IPS-15b (cell line): ENCODE results near the gene THADA.

Experiments used
- H3K27me3 ChIP-seq: one replicate; pipeline ENCODE4 v1.6.1; 2013; ENCODE audit warnings: low read length; ENCODE audit not compliant: control insufficient read depth, insufficient read depth
- H3K36me3 ChIP-seq: one replicate; pipeline ENCODE4 v1.6.1; 2013; ENCODE audit warnings: low read length; ENCODE audit not compliant: control insufficient read depth, insufficient read depth
- H3K4me1 ChIP-seq: one replicate; pipeline ENCODE4 v1.6.1; 2013; ENCODE audit warnings: mild to moderate bottlenecking, low read length; ENCODE audit not compliant: control insufficient read depth, insufficient read depth
- H3K4me3 ChIP-seq: one replicate; pipeline ENCODE4 v1.5.1; 2013; ENCODE audit warnings: low read depth, low read length
- H3K9ac ChIP-seq: one replicate; pipeline ENCODE4 v1.6.1; 2013; ENCODE audit warnings: low read depth, mild to moderate bottlenecking, low read length
- H3K9me3 ChIP-seq: one replicate; pipeline ENCODE4 v1.6.1; 2013; ENCODE audit warnings: mild to moderate bottlenecking, low read length; ENCODE audit not compliant: control insufficient read depth, insufficient read depth

The THADA gene

DNA sequence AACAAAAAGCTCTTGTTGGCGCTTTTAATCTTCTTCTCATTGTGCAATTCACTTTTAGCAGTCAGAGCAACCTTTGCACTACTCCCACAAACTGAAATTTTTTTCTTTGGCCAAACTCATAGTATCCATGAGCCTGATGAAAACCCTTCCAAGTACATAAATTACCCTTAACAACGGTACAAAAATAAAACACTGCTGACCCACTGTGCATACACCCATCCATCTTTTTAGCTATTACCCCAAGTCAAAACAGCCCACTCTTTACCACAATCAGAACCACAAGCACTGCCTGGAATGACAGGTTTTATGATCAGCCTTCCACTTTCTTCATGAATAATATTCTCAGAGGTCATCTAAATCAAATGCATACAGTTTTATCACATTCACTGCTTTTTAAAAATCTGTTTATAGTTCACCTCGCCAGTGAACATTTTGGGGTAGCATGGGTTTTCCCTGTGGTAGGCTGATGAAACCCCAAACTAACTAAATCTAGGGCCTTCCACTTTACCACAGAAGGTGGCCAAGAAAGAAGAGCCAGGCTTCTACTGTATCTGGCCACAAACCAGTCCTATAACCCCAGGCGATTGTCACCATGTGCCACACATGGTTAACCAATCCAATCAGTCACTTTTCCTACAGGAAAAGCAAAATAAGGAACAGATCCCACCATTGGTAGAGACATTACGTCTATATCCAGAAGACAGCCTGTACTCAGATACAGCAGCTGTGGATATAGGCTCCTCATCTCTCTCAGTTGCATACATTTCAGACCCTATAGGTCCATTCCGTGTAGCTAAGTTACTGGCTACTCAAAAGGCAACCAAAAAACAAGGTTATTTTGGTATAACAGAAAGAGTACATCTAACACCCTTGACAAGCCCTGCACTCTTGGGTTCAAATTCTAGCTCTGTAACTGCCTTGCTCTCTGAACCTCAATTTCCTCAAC, 171.3 kb downstream of the THADA start:
- Histone ChIP-seq H3K27me3 (no peaks in the 10 kb centered on the region), H3K9ac (no peak overlapping the region), H3K4me1 (no peaks in the 10 kb centered on the region), H3K4me3 (no peak overlapping the region), H3K9me3 (no peaks in the 10 kb centered on the region), H3K36me3 (no peaks in the 10 kb centered on the region)

DNA sequence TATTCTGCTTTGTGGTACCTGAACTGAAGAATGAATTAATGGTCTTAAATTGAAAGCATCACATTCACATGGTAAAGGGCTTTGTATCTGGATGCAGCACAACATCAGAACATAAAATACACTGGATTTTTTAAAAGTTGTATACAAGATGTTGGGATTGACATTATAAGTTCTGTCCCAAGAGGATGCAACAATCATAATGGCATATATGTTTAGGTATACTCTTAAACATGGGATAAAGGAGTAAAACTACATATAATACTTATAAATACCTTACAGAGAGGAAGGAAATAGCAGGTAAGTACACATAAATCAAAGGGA, 171.9 kb downstream of the THADA start:
- Histone ChIP-seq H3K4me3 (no peak overlapping the region), H3K36me3 (no peaks in the 10 kb centered on the region), H3K9ac (no peak overlapping the region), H3K9me3 (no peaks in the 10 kb centered on the region), H3K4me1 (no peaks in the 10 kb centered on the region), H3K27me3 (no peaks in the 10 kb centered on the region)

DNA sequence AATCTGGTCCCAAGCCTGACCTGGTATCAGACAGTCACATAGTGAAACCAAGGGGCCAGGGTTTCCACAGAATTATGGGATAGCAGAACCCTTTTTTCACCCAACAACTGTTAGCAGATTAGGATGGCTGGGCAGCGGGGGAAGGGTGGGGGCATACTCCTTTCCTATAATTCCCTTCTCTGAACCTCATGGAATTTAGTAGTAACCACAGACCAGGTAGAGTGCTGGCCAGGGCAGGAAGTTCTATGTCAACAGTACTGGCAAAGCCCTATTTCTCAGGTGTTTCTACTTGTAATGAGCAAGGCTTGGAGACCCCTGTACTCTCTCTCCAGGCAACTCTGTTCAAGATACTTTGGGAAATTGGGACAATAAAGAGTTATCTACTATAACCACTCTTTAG, 174.6 kb downstream of the THADA start:
- H3K36me3 ChIP-seq = no peaks in the 10 kb centered on the region
- H3K27me3 ChIP-seq = no peaks in the 10 kb centered on the region
- H3K4me1 ChIP-seq = no peaks in the 10 kb centered on the region
- no peak overlapping the region for H3K9ac ChIP-seq
- no peaks in the 10 kb centered on the region for H3K9me3 ChIP-seq
- no peak overlapping the region for H3K4me3 ChIP-seq

DNA sequence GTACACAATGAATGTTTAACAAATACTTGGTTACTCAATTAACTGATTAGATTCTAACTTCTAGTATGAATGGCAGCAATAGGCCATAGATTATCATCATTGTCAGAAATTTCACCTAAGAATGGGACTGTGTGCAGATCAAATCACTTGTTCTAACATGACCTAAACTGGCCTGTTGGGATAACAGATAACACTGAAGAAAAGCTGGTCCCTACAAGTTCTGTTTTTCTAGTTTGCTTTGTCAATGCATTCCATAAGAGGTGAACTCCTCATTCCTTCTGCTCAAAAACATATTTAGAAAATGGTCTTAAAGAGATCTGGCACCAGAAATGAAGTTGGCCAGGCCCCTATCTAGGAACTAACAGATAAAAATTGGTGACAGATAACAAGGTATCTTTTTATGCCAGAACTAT, 175.4 kb downstream of the THADA start:
- Histone ChIP-seq H3K9me3 (no peaks in the 10 kb centered on the region), H3K4me1 (no peaks in the 10 kb centered on the region), H3K27me3 (no peaks in the 10 kb centered on the region), H3K36me3 (no peaks in the 10 kb centered on the region), H3K9ac (no peak overlapping the region), H3K4me3 (no peak overlapping the region)

DNA sequence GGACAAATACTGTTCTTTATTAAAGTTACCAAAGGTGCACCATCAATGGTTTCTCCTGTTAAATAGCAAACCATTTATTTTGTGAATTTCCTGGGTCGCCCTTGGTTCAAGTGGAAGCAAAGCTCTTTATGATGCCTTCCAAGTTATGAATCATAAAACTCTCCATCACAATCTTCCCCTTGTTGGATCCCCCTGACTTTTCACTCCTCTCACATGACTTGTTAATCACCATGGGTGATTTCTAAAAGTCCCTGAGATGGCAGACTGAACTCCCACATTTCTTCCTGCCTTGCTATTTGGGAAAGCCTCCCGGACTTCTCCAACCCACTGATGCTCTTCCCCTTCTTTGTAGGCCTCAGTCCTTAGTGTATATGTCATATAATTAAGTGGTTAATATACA, 176.0 kb downstream of the THADA start:
- no peaks in the 10 kb centered on the region for H3K36me3 ChIP-seq
- H3K4me1 ChIP-seq = no peaks in the 10 kb centered on the region
- H3K9ac ChIP-seq = no peak overlapping the region
- H3K4me3 ChIP-seq = no peak overlapping the region
- no peaks in the 10 kb centered on the region for H3K9me3 ChIP-seq
- no peaks in the 10 kb centered on the region for H3K27me3 ChIP-seq

DNA sequence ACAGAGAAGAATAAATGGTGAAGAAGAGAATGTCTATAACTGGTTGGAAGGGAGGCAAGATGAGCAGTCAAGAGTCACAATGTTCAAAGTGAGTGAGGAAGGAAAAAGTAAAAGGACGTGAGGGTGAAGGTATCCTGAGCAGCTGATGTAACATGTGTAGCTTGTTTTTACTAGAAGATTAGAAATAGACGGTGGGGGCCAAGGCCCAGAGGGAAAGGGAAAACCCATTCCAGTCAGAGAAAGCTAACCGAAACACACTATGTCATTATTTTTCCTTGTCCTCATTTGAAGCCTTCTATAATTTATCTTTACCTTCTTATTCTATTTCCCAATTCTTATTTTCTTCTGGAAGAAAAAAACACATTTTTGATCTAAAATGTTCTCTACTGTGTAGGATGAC, 176.6 kb downstream of the THADA start:
- H3K4me1 ChIP-seq = no peaks in the 10 kb centered on the region
- H3K9me3 ChIP-seq = no peaks in the 10 kb centered on the region
- no peaks in the 10 kb centered on the region for H3K27me3 ChIP-seq
- H3K9ac ChIP-seq = no peak overlapping the region
- no peak overlapping the region for H3K4me3 ChIP-seq
- H3K36me3 ChIP-seq = no peaks in the 10 kb centered on the region

DNA sequence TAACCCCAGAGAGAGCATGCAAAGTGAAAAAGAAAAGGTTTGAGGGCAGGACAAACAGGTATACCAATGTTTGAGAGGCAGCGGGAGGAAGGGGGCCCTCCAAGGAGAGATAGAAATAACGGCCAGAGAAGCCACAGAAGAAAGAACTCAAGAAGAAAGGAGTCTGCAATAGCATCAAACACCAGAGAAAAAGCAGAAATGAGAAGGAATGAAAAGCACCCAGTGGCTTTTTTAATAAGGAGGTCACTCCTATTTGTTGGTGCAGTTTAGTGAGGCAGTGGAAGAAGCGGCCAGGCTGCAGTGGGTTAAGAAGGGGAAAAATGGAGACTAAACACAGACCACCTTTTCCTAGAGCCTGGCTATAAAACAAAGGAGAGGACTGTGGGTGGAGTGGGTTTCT, 177.2 kb downstream of the THADA start:
- Histone ChIP-seq H3K4me1 (no peaks in the 10 kb centered on the region), H3K36me3 (no peaks in the 10 kb centered on the region), H3K9me3 (no peaks in the 10 kb centered on the region), H3K9ac (no peak overlapping the region), H3K4me3 (no peak overlapping the region), H3K27me3 (no peaks in the 10 kb centered on the region)

DNA sequence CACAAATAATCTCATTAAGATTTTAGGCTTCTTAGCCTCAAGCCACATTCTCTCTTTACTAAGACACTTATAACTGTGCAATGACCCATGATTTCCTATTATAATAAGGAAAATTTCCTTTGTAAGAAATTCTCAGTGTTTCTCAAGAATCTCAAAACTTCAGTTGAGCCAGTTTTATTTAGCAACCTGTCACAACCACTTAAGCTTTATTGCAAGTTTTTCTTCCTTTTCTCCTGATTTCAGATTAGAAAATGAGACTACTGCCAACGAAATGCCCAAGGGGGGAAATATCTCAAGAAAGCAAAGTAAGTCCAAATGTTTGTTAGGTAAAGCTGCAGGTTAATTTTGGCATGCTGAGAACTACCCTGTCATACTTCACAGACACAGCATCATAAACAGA, 178.5 kb downstream of the THADA start:
- no peaks in the 10 kb centered on the region for H3K4me1 ChIP-seq

DNA sequence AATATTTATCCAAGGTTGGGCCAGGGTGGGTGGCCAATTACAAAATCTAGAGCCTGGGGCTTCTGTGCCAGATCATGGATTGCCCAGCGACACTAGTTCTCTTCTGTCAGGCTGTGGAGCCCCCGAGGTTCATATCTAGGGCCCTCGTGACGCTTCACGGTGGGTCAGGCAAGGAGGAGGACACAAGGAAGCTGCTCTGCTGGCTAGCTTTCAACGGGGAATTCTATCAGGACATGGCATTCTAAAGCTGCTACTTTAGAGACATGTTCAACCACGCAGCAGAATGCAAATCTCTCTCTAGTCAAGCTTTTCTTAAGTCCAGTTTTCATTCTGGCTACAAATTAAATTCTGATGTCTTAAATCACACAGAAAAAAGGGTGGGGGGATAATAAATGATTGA, 180.2 kb downstream of the THADA start:
- Histone ChIP-seq H3K36me3 (no peaks in the 10 kb centered on the region), H3K27me3 (no peaks in the 10 kb centered on the region), H3K9me3 (no peaks in the 10 kb centered on the region), H3K9ac (no peak overlapping the region), H3K4me1 (no peaks in the 10 kb centered on the region), H3K4me3 (no peak overlapping the region)

More for the DNA sequence above, 178.5 kb downstream of the THADA start:
- Histone ChIP-seq H3K36me3 (no peaks in the 10 kb centered on the region), H3K9ac (no peak overlapping the region), H3K4me3 (no peak overlapping the region), H3K9me3 (no peaks in the 10 kb centered on the region), H3K27me3 (no peaks in the 10 kb centered on the region)

DNA sequence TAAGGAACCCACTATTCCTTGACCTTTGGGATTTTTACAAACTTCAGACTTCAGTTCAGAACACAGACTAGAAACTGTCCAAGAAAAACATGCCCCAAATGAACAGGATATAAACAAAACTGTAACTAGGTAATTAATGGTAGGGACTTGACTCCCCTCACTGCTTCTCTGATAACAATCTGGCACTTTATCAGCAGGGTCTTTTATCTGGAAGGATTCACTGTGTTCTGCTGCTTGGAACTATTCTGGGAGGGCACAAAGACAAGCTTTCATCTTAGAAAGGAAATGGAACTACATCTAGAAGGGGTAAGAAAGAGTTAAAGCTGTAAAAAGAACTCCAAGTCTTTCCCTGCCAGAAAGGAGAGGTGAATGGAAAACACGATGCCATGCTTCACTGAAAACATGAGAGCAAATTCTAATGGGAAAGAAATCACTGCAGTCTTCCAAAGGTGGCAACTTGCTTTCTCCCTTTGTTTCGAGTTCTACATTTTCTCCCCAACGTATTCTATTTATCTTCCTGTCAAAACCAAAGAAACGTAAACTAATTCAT, 181.2 kb downstream of the THADA start:
- H3K36me3 ChIP-seq = no peaks in the 10 kb centered on the region

DNA sequence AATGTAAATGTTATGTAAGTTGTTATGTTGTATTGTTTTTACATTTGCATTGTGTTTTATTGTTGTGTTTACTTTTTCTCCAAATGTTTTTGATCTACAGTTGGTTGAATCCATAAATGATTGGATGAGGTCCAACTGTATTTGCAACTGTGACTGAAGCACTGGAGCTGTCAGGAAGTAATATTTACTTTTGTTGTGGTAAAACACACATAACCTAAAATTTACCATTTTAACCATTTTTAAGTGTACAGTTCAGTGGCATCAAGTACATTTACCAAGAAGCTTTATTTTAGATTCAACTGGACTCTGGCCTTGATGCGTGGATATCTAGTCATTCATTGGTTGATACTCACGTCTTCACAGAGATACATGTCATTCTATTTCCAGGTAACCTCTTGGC, 181.8 kb downstream of the THADA start:
- H3K4me1 ChIP-seq = no peaks in the 10 kb centered on the region
- no peaks in the 10 kb centered on the region for H3K27me3 ChIP-seq
- no peak overlapping the region for H3K9ac ChIP-seq
- no peaks in the 10 kb centered on the region for H3K36me3 ChIP-seq
- H3K4me3 ChIP-seq = no peak overlapping the region
- no peaks in the 10 kb centered on the region for H3K9me3 ChIP-seq

More for the DNA sequence above, 181.2 kb downstream of the THADA start:
- Histone ChIP-seq H3K4me1 (no peaks in the 10 kb centered on the region), H3K4me3 (no peak overlapping the region), H3K9ac (no peak overlapping the region), H3K9me3 (no peaks in the 10 kb centered on the region), H3K27me3 (no peaks in the 10 kb centered on the region)

DNA sequence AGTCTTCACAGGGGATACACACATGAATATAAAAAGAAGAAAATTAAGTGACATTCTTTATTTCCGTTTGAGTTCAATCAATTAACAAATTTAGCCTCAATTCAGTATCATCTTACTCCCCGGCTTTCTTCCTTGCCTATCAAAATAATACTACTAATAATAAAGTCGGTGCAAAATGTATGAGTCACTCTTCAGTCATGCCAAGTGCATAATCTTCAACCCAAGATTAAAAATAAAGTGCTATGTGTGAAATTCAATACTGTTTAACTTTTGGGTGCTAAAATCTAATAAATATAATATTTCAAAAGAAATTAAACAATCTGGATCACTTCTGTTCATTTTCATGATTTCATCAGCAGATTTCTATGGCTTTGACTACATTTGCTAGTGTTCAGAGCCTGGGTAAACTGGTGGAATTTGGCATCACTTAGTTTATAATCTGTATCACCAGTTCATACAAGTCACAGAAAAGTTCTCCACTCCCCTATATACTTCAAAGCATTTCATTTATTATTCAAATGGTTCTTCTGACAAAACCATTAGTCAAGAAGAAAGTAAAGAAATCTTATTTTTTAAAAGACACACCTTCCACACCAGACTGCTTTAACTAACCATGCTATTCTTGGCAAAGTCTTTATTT, 183.6 kb downstream of the THADA start:
- Histone ChIP-seq H3K4me3 (no peak overlapping the region), H3K9me3 (no peaks in the 10 kb centered on the region), H3K9ac (no peak overlapping the region), H3K36me3 (no peaks in the 10 kb centered on the region), H3K4me1 (no peaks in the 10 kb centered on the region), H3K27me3 (no peaks in the 10 kb centered on the region)
